Measurements from ENCODE around the gene UVRAG. TPM values are rescaled to one million over a fixed set of nuclear protein-coding genes. Genes with fewer than 3 reads are reported as not detected.

The UVRAG gene
- total RNA-seq, 1 experiment from 2014 or later, result 31.3 TPM

- H3K27me3 Mint-ChIP-seq (ENCODE audit: insufficient read depth, unreplicated experiment), result no peaks in the 10 kb centered on the region
- H3K4me1 Mint-ChIP-seq (ENCODE audit: low read depth, unreplicated experiment), result peaks cover 33% of the 10 kb centered on the region
- CTCF ChIA-PET, result no interaction called here
- no peak for TF ChIP-seq CTCF (IDR thresholded peaks at IDR 0.05; ENCODE audit: insufficient read depth in 1 of 2, low read depth in 1 of 2, low read length in 1 of 2, severe bottlenecking in 1 of 2, unreplicated experiment in 1 of 2)
- intact Hi-C loops (cut with micrococcal nuclease; ENCODE audit: unreplicated experiment), result no loop called here
- no peak overlapping the region for H3K4me3 Mint-ChIP-seq (ENCODE audit: unreplicated experiment)
- H3K9me3 ChIP-seq, result peaks cover 32% of the 10 kb centered on the region
- DNase-seq, result no peak
- POLR2A ChIA-PET, result no interaction called here
- H3K36me3 Mint-ChIP-seq (ENCODE audit: insufficient read depth, unreplicated experiment), result no peaks in the 10 kb centered on the region
- H3K4me1 ChIP-seq, result peaks cover 8% of the 10 kb centered on the region; the same call in 1 of the 2 replicates
- no peaks in the 10 kb centered on the region for H3K27me3 ChIP-seq (replicated peaks; ENCODE audit: control insufficient read depth, insufficient read depth, low read length)
- H3K9me3 Mint-ChIP-seq (ENCODE audit: unreplicated experiment), result peaks cover 42% of the 10 kb centered on the region
- no TSS peak for BruUV-seq (replicated peaks)
- no peak overlapping the region for H3K27ac Mint-ChIP-seq (ENCODE audit: unreplicated experiment)
- no peak overlapping the region for H3K4me3 ChIP-seq (ENCODE audit: low read depth, low read length)
- no peaks in the 10 kb centered on the region for H3K36me3 ChIP-seq (ENCODE audit: control insufficient read depth, insufficient read depth, low read length)
Measured at GRCh38 chr11:76047766-76048165, 232.8 kb downstream of the UVRAG start.

GRCh38 chr11:76048763-76049162 lies 233.8 kb downstream of the UVRAG start:
- peaks cover 33% of the 10 kb centered on the region for H3K4me1 Mint-ChIP-seq (ENCODE audit: low read depth, unreplicated experiment)

DNA sequence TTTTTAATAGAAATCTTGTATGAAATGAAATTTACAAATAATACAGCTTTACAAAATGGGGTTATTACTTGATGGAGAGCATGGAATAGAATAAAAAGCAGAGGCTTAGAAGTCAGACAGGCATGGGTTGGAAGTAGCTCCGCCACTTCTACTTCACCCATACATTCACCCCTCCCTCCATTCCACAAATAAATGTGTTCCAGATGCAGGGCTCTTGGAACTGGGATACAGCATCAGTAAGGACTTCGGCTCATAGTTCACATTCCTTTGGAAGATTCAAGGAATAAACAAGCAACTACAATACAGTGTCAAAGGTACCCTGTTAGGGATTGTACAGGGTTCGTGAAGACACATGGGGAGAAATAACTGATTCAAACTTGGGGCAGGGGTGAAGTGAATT lies 234.5 kb downstream of the UVRAG start:
- Mint-ChIP-seq H3K27ac (ENCODE audit: unreplicated experiment) (no peak overlapping the region), H3K27me3 (ENCODE audit: insufficient read depth, unreplicated experiment) (no peaks in the 10 kb centered on the region), H3K36me3 (ENCODE audit: insufficient read depth, unreplicated experiment) (peaks cover 5% of the 10 kb centered on the region), H3K4me3 (ENCODE audit: unreplicated experiment) (no peak overlapping the region), H3K4me1 (ENCODE audit: low read depth, unreplicated experiment) (peaks cover 32% of the 10 kb centered on the region), H3K9me3 (ENCODE audit: unreplicated experiment) (peaks cover 59% of the 10 kb centered on the region)
- no peaks in the 10 kb centered on the region for H3K36me3 ChIP-seq (ENCODE audit: control insufficient read depth, insufficient read depth, low read length)
- ChIA-PET CTCF (no interaction called here), POLR2A (no interaction called here)
- no TSS peak for BruUV-seq (replicated peaks)
- no peaks in the 10 kb centered on the region for H3K27me3 ChIP-seq (replicated peaks; ENCODE audit: control insufficient read depth, insufficient read depth, low read length)
- intact Hi-C loops (cut with micrococcal nuclease; ENCODE audit: unreplicated experiment), result no loop called here
- H3K4me3 ChIP-seq (ENCODE audit: low read depth, low read length), result no peak overlapping the region
- H3K9me3 ChIP-seq, result peaks cover 32% of the 10 kb centered on the region
- no peak for DNase-seq
- no peak for TF ChIP-seq CTCF (IDR thresholded peaks at IDR 0.05; ENCODE audit: insufficient read depth in 1 of 2, low read depth in 1 of 2, low read length in 1 of 2, severe bottlenecking in 1 of 2, unreplicated experiment in 1 of 2)
- H3K4me1 ChIP-seq, result peaks cover 8% of the 10 kb centered on the region; the same call in 1 of the 2 replicates

More at GRCh38 chr11:76048763-76049162, 233.8 kb downstream of the UVRAG start:
- Histone ChIP-seq H3K4me1 (peaks cover 8% of the 10 kb centered on the region; the same call in 1 of the 2 replicates), H3K9me3 (peaks cover 32% of the 10 kb centered on the region), H3K4me3 (ENCODE audit: low read depth, low read length) (no peak overlapping the region), H3K27me3 (replicated peaks; ENCODE audit: control insufficient read depth, insufficient read depth, low read length) (no peaks in the 10 kb centered on the region), H3K36me3 (ENCODE audit: control insufficient read depth, insufficient read depth, low read length) (no peaks in the 10 kb centered on the region)
- Mint-ChIP-seq H3K27ac (ENCODE audit: unreplicated experiment) (no peak overlapping the region), H3K27me3 (ENCODE audit: insufficient read depth, unreplicated experiment) (no peaks in the 10 kb centered on the region), H3K9me3 (ENCODE audit: unreplicated experiment) (peaks cover 52% of the 10 kb centered on the region), H3K36me3 (ENCODE audit: insufficient read depth, unreplicated experiment) (no peaks in the 10 kb centered on the region), H3K4me3 (ENCODE audit: unreplicated experiment) (no peak overlapping the region)
- ChIA-PET POLR2A (no interaction called here), CTCF (interaction anchor here (0.5 kb wide), 1 partner anchor 11 kb away, joined by 3 read pairs; no protein-coding TSS in a partner anchor)
- intact Hi-C loops (cut with micrococcal nuclease; ENCODE audit: unreplicated experiment), result no loop called here
- peak; percentile 63 to 65 for DNase-seq
- no TSS peak for BruUV-seq (replicated peaks)
- TF ChIP-seq CTCF (IDR thresholded peaks at IDR 0.05; ENCODE audit: insufficient read depth in 1 of 2, low read depth in 1 of 2, low read length in 1 of 2, severe bottlenecking in 1 of 2, unreplicated experiment in 1 of 2), result no peak

Data from Caco-2 (cell line).